Forelimb muscle (tissue), 1 donor: ENCODE results near the gene SETD7. TPM values are rescaled to one million over a fixed set of nuclear protein-coding genes. Genes with fewer than 3 reads are reported as not detected.

Source experiments
- DNase-seq: peaks from one replicate; pipeline ENCODE4 v3.0.0-alpha.2; 2013; ENCODE audit warnings: low read depth
- polyA plus RNA-seq: library from polyadenylated mRNA; unstranded; fragments of 120-200 nt; gene quantifications from one replicate; pipeline ENCODE4 v1.2.1, GENCODE V29; 2013; ENCODE audit not compliant: insufficient read length

SETD7 gene
- polyA plus RNA-seq, 1 donor, result 81.4 TPM

DNA sequence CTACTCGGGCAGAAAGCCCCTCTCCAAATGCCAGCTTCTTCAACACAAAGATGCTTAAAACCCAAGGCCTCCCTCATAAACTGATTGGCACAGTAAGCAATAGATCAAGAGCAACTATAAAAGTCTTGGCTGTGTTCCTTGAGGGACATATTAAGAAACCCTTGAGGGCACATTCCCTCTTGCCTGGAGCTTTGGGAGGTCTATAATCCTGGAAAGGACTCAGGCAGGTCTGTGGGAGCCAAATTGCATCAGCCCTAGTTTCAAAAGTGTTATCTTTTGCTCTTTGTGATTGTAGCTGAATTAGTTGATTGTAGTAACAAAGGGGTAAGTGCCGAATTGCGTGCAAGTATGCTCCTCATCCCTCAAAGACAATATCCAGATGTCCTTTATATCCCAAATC lies 18.6 kb upstream of the SETD7 start:
- DNase-seq, result no peak

DNA sequence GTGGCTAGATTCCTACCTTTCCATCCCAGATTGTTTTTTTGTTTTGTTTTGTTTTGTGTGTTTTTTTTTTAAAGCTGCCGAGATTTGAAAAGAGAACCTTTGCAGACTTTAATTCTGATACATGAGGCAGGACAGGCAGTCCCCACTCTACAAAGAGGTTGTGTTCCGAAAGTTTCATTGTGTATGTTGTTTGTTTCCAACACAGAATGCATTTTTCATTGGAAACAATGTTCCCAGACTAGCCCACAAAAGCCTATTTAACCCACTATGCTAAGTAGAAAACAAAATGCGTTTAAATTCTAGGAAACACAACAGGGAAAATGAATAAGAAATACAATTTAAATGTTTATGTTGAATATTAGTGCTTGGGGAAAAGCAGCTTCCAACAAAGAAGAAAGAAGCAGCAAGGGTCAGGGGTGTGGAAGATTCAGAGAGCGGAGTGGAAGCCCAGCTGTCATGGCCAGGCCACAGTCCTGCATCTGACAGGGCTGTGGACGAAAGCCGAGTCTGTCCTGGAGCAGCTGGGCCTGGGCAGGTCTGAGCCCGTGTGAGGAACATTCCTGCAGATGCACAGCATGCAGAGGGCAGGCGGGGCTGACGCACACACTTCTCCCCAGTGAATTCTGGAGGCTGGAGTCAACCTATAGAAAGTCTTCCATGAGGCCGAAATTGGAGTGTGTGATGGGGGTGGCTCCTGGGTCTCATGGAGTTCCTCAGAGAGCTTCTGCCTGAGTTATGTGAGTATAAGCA lies 12.4 kb upstream of the SETD7 start:
- DNase-seq, result no peak

DNA sequence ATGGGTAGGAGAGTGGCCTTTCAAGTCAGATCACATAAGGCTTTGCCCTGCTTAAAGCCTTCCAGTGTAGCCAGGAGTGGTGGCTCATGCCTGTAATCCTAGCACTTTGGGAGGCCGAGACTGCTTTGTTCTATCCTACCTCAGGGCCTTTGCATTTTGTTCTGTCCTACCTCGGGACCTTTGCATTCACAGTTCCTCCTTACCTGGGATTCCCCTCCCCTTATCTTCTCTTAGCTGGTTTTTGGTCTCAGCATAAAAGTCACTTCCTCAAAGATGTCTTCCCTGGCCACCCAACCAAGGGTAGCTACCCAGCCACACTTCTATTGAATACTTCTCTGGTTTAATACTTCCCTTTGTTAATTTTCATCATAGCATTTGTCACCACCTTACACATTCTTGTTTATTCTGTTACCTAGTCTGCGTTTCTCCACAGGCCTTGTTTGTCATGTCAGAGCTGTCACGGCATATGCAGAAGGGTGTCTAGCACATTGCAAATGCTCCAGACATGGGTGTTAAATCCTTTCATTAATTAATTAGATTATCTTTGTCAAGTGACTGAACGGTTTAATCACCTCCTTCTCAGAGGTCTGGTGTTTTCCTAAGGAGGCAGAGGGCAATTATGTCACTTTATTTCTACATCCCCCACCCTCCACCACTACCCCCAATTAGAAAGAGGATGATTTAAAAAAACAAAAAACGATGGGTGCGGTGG lies 11.3 kb upstream of the SETD7 start:
- no peak for DNase-seq

DNA sequence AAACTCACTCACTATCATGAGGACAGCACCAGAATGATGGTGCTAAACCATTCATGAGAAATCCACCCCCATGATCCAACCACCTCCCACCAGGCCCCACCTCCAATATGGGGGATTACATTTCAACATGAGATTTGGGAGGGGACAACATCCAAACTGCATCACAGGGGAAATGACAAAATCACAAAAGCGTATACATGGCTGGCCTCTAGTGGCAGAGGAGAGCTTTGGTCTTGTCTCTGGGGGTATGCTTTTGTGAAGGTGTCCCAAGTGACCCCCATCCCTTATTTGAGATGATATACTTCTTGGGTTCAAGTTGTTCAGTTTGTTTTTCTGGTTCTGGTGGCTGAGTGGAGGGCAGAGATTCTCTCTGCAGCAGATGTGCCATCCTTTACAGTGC lies 8.5 kb upstream of the SETD7 start:
- DNase-seq, result no peak

DNA sequence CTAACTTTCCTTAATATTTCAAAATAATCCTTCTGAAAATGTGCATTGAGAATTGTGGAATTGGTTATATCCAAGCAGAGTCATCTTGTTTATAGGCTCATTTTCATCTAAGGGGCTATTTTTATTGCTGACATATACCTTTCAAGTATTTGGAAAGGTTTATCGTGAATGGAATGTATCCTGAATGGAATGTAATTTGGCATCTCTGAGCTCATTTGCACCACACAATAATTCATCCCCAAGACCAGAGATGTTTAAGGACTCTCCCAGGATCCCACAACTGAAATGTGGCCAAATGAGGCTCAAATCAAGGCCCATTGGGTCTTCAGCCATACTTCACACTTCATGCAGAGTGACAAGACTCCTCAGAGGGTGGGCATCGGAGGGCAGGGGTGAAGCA lies 7.5 kb upstream of the SETD7 start:
- DNase-seq, result no peak

DNA sequence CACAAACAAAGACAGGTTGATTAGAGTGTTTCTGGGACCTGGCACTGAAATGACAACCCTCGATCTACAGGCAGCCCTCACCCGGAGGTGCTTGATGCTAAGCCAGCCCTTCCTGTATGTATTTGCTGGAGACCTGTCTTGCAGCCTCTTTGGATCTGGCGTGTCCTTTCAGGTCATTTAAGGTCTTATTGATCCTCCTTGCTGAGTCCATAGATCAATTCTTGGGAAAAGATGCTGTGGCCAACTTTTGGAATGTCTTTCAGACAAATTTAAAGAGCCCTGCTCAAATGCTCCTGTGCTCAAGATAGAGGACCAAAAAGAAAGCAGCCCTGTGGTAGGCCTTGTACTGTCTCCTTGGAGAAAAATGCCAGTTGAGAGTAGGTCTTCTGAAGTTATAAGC lies 6.8 kb upstream of the SETD7 start:
- DNase-seq, result no peak

DNA sequence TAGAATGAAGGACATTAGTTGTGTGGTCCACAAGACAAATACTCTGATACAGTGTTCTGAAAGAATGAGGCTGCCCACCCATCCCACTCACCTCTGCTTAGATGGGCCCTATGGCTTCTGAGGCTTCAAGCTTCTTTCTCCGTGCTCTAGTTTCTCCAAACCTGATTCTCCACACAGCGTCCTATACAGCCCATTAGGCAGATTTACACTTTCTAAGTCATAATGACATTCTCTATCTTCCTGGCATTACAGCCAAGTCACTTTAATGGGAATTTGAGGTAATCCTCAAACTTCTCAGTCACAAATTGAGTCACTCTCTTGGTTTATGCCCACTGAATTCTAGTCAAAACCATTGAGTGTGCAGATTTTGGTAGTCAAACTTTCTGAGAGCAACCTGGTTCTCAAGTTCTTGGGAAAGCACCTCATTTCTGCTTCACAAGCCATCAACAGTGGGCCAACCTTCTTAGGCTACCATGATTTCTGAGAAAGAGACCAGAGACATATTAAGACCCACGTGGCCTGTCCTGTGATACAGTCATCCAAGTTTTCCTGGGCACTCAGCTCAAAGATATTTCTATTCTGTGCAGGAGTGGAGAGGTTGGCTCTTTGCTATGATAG lies 6.2 kb upstream of the SETD7 start:
- no peak for DNase-seq

DNA sequence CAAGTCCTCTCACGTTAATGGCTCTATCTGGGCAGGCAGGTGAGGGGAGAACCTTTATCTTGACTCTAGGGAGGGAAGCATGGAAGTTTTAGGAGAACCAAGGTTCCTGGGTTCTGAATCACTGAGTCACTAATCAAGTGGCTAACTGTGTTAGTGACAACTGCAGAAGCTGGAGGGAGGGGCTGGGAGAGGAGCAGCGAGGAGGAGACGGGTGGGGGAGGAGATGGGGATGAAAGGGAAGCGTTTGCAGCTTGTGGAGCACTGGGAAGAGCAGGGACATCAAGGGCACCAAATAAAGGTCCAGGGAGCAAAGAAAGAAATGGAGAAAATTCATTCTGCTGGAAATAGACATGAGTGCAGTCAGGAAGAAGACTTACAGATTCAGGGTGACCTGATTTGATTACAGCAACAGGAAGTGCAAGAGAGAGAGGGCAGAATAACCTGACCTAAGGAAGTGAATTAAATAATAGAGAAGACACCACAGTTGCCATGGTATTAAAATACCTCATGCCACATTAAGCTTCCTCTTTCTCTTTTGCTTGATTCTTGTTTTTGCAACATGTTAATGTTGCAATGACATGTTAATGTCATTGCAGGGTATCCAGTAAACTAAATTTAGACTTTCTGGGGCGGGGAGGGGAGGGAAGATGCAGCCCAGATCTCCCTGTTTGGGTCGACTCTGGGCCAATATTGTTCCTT lies 4.5 kb upstream of the SETD7 start:
- no peak for DNase-seq

DNA sequence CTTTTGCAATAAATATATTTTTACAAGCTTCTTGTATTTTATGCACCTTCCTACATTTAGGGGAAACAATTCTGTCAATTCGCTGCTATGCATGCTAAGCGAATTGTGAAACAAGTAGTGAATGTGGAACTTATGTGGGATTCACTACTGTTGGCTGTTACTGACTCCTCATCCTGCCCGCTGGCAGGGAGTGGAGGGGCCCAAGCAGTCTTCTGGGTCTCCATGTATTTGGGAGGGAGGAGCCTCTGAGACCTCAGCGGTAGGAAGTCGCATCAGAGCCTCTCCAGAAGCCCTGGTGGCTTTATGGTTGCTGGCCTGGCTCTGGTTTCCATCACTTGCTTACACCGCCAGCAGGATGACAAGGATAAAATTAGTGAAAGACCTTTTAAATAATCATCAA lies 3.7 kb upstream of the SETD7 start:
- DNase-seq, result no peak

DNA sequence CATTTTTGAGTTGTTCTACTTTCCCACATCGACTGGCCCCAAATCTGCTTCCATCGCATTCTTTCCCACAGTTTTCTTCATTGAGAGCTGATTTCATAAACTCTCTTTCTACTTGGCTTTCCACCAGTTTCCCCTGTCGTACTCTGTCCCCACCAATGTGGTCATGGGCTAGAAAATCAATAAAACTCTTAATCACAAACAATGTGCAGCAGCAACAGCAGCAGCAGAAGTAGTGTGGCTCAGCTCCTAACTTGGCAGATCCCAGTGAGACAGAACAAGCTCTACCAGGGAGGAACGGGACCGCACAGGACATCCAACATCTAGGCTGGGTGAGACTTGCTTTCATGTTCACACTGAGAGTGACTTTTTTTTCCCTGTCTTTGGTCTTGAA lies 3.1 kb upstream of the SETD7 start:
- no peak for DNase-seq

DNA sequence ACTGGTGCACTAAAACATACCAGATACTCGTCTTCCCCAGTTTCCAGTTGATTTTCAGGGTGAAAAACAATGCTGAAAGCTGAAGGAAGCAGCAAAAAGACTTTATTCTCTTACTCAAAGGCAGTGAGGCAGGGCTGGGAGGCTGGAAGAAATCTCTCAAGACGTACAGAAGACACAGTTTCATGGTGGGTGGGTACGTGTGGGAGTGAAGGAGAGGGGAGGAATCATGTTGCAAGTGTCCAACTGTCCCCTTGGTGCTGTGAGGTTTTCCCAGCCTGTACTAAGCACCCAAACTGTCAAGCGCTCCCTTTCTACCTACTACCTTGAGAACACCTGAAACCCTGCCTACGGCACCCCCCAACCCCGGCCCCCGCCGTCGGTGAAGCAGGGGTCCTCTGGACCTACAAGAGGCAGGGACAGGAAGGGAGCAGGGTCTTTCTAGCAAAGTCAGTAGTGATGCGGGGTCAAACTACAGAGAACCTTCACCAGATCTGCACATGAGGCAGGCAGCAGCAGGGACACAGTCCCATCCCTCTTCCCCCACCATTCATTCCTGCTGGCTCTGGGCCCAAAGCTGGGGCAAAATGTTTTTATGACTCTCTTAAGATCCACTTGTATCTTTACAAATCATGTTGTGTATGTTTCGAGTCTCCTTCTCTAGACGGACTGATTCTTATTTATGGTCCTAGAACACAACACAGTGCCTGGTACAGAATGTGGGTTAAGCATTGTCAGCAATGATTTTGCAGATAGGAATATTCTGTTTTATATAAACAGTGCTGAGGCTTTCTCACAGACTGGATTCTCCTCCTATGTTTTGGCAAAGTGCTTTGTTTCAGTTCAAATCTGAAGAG lies 2.4 kb upstream of the SETD7 start:
- no peak for DNase-seq

DNA sequence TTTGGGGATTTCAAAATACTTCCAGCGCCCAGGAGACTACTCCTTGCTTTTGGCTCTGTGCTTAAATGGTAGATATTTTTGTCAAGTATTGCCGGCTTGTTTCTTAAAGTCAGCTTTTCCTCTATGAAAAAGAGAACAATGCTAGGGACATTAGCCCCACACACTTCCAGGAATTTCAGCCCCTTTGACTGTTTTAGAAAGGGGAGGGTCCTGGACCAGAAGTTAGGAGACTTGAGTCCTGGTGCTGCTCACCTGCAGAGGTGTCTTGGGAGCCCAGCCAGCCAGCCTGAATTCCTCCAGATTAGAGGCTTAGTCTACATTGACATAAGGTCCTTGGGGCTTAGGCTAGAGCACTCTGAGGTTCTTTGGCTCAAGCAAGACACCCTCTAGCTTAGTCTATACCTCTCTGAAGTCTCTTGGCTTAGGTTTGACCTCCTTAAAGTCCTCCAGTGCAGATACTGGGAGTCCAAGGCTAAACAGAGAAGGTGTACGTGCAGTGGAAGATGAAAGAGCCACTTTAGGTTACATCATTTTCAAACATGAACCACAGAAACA lies 1.6 kb upstream of the SETD7 start:
- DNase-seq, result no peak

DNA sequence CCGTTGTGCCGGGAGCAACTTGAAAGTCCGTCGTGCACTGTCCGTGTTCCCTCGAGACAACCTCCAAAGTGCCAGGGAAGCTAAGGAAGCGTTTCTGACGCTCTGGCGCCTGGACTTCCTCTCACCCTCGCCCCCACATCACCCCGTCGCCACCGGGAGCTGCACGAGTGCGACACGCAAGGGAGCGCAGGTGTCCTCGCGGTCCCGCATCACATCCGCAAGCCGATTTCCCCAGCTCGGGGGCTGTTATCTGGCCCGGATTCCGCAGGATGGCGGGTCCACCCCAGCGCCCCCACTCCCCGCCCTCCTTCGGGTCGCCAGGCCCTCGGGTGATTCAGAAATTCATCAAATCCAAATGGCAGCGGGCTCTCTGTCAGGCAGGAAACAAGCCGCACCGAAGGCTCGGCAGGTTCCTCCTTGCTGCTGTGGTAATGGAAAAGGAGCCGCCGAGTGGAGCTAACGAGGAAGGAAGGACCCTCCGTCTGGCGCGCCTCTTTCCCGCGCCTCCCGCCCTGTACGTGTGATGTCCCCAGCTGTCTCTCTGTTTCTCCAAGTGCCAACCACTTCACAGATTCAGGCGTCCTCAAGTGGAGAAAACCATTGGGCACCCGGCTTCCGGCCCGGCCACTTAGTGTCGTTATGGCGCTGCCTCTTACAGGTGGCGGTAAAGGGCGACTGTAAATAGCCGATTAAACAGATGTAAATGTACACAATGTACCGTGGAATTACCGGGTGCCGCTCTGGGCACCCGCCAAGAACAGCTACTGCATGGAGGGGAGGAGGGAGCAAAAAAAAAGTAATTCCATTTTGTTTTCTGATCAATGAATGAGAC lies 921 bp upstream of the SETD7 start:
- no peak for DNase-seq

DNA sequence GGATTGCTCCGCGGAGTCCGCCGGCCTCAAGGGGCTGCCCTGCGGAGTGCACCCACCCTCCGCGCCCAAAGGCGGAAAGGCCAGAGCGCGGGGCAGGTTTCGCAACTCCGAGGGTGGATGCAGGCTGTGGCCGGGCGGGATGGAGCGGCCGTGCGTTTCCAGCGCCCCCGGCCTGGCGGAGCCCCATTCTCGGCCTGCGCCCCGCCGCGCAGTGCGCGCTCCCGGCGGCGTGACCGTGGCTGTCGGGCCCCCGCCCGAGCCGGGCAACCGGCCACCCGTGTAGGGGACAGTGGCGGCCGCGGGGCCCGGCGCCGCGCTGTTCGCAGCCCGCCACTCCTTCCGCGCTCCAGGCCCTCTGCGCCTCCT lies 331 bp downstream of the SETD7 start:
- DNase-seq, result no peak

DNA sequence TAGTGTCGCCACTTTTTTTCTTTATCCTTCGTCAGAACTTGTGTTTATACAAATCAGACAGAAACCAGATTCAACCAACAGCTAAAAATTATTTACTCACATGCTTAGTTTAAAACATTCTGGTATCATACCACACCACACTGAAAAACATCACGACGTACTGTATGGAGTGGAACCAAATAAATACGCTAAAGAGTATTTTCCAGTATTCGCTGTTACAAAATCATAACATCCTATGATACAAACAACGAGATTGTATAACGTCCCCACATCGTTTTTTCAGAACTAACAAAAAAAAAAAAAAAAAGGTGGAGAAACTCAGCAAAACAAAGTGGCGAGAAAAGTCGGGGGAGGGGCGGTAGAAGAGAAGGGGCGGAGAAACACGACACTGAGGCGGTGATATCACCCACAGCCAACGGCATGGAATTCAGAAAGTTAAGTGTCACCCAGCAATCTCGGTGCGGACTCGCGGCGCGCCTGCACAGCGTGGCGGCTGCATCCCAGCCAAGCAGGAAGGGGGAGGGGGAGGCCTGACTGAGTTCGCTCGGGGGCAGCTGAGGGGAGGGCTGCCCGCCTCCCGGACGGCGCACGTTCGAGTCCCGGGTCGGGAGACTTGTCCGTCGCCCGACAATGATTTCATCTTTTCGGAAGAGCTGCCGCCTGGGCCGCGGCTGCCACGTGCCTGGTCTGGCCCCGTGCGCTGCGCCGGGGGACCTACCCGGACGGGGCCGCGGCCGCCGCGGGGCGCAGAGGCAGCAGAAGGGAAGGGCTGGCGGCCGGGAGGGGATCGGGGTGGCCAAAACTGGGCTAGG lies 920 bp downstream of the SETD7 start:
- peak; percentile 87 for DNase-seq

DNA sequence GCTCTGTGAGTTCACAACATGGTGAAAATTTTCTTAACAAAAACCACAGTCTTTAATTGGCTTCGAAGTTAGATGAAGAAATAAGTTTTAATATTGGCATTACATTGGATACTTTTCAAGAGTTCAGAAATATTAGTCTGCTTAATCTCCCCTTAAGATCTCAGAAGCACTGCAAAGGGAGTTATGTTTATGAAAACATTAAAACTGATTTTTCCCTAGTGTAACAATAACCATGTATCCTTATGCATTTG lies 1.5 kb downstream of the SETD7 start:
- no peak for DNase-seq

DNA sequence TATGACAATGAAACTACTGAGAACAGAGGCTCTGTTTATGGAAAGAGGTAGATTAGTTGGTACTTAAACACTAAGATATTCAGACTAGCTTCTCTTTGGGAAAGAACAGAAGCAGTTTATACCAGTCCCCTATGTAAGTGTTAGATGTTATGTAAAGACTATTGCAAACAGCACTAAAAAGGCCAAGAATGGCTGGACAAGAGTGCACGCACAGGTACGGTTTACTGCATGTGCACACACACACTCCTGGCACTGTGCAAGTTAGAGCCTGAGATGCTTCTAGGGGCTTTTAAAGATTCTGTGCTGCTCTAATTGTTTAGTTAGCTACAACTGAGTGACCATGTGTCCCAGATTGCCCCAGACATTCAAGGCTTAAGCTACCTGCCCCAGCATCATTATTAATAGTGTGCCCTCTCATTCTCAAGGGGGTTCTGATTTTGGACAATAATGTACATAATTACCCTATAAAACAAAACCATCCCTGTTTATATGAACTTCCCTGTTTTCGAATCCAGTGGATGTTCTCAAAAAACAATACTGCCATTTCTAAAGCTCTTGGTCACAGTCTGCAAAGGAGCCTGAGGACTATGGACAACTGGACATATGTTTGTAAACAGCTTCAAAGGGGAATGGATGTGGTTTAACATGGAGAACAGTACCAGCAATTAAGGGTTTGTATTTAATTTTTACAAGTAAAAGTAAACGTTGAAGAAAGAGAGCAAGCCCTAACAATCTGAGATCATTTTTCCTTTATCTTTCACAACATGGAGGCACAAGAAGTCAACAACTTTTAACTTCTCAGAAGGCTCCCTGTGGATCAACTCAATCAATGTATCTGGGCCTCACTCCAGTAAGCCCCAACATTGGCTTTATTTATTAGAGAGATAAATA lies 2.0 kb downstream of the SETD7 start:
- no peak for DNase-seq

DNA sequence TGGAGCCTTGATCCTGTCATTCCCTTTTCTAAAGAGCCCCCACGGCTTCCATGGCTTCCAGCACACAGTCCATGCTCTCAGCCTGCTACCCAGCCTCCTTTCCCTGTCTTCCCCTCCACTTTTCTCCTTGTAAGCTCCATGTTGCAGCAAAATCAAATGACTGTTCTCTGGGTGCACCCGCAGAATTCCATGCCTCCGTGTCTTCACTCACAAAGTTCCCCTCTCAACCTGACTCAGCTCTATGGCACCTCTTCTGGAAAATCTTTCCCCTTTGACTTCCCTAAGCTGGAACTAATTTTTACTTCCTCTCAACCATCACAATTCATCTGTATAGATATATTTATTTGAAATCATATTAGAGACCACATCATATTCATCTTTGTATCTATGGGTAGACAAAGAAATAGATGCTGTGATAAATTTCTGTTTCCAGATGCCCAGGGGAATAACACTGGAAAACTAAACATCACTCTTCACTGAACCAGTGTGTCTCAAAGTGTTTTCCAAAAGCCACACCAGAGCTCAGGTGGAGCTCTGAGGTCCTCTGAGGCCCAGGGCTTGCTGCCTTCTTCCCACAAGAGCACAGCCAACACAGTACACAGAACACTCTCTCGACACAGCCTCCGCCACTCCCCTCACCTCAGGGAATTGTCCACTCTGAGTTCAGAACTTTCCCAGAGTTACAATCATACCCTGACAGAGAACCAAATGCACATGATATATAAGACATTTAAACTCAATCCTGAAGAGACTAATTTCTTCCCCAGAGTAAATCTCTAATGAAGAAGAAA lies 3.3 kb downstream of the SETD7 start:
- DNase-seq, result no peak
